HG02759 (cell line): ENCODE results near the gene SPTBN5.

Experiments
- ATAC-seq: cut with Tn5 transposase; IDR thresholded peaks from one replicate; pipeline ENCODE4 v1.9.1; 2021; ENCODE audit warnings: mild to moderate bottlenecking, moderate library complexity; ENCODE audit not compliant: unreplicated experiment

SPTBN5 gene

GRCh38 chr15:41926185-41927056, 32.6 kb upstream of the SPTBN5 start:
- no peak for ATAC-seq

GRCh38 chr15:41925086-41925608, 31.3 kb upstream of the SPTBN5 start:
- no peak for ATAC-seq

- no peak for ATAC-seq
Observed at GRCh38 chr15:41923401-41923997, 29.6 kb upstream of the SPTBN5 start.

DNA sequence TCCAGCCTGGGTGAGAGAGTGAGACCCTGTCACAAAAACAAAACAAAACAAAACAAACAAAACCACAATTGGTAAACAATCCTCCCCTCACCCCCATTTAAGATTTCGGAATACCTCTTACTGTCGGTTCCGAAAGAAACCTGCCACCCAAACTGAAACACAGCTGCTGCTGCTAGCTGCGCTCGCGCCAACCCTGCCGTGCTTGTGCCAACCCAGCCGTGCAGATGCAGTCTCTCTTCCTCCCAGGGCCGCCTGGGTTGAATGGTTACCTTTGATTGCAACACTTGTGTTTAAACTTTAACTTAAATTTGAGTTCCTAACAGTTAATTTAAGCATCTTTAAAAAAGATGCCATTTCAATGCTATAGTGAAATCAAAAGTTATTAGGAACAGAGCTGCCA, 28.5 kb upstream of the SPTBN5 start:
- no peak for ATAC-seq

DNA sequence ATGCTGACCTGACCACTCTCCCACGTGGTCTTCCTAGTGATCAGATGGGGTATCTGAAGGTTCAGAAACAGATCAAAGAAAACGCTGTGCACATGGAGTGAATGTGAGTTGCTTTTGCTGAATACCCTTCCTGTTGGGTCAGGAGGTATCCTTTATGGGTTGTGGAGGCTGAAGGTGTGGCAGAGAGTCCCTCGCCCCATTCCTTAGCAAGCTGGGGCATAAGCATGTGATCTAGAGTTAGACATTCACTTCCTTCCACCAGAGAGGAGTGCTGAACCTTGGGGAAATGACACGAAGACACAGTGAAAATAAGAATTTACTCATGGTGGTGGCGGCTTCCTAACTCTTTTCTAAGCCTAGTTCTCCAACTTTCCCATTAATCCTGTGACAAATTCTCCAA, 27.8 kb upstream of the SPTBN5 start:
- no peak for ATAC-seq

GRCh38 chr15:41921167-41921566, 27.3 kb upstream of the SPTBN5 start:
- no peak for ATAC-seq

GRCh38 chr15:41919954-41920538, 26.2 kb upstream of the SPTBN5 start:
- no peak for ATAC-seq

DNA sequence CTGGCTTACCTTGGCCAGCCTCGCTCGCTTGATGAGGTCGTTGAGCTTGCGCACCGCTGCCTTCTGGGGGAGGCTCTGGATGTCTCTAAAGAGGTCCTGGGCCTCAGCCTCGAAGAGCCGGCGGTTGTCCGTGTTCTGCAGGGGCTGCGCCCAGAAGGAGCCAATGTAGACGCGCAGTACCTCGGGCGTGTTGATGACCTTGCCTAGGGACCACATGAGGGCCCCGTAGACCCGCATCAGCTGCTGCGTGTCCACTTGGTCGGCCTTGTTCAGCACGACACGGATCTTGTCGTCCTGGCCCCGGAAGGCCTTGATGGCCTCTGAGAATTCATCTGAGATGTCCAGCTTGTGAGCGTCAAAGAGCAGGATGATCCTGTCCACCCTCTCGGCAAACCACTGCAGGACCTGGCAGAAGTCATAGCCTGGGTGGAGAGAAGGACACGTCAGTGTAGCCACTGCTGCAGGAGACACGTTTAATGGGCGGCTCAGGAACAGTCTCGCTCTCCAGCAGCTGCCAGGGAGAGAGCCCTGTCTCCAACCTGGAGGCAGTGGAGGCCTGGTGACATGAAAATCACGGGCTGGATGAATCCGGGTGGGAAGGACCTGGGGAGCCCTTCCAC, 25.5 kb upstream of the SPTBN5 start:
- ATAC-seq = no peak

- ATAC-seq = no peak
Observed at GRCh38 chr15:41918506-41919126, 24.8 kb upstream of the SPTBN5 start.

GRCh38 chr15:41917767-41918430, 24.0 kb upstream of the SPTBN5 start:
- no peak for ATAC-seq

DNA sequence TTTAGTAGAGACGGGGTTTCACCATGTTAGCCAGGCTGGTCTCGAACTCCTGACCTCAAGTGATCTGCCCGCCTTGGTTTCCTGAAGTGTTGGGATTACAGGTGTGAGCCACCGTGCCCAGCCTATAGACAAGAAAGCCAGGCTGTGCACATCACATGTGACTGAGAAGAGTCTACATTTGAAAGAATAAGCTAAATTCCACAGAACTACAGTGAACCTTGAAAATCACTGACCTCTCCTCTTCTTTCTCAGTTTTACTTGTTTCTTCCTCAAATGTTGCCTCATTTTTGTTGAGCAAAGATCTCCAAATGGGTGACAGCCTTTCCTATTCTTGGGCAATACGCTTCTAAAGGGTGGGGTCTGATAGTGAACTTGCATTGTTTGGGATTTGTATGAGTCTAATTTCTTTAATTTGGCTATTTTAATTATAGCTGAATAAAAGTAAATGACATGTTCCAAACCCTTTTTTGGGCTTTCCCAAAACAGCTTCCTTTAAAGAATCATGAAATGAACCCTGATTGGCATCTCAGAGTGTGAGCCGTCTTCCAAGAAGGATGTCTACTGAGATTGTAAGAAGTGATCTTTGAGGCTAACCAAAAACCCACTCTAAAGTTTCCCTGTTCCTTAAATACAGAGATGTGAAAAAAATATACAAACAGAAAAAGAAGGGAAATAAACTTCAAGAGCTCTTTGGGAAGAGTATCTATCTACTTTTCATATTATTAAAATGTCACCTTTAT, 21.6 kb upstream of the SPTBN5 start:
- no peak for ATAC-seq

GRCh38 chr15:41914411-41914810, 20.6 kb upstream of the SPTBN5 start:
- no peak for ATAC-seq

DNA sequence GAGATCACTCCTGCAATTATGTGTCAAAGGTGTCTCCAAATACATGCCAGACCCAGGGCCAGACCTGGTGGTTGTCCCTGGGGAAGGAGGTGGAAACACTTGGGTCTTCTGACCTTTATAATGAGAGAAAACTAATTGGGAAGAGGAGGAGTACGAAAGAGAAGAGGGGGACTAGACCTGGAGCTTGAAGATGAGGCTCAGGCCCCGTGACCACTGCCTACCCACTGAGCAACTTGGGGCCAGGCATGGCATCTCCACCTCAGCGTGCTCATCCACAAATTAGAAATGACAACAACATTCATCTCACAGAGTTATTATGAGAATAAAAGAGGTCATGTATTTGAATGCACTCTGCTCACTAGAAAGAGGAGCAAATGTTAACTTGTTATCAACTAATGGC, 19.4 kb upstream of the SPTBN5 start:
- no peak for ATAC-seq

DNA sequence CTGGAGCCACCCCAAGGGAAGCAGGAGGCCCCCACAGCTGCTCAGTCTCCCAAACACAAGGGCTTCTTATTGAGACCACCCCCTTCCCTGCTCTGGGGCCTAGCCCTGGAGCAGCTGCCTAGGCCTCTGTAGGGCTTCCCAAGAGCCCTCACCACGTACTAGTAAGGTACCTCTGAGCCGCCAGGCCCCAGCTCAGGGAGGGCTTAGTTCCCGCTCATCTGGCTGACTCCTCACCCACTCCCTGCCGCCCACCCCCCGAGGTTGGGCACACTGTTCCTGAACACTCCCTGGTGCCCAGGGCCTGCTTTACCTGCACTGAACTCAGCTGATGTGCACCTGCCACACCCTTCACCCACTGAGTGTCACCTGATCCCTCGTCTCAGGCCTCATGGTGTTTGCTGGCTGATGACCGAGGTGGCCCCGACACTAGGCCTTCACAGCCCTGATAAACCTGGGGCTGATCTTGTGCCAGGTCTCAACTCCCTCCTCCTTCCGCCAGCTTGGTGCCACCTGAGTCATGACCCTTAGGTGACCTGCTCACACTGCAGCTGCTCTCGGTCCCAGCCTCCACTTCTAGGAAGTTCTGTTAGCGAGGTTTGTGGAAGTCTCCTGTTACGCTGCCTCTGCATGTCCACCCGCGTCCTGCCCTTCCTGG, 18.0 kb upstream of the SPTBN5 start:
- no peak for ATAC-seq

GRCh38 chr15:41908736-41909461, 15.0 kb upstream of the SPTBN5 start:
- ATAC-seq = no peak

DNA sequence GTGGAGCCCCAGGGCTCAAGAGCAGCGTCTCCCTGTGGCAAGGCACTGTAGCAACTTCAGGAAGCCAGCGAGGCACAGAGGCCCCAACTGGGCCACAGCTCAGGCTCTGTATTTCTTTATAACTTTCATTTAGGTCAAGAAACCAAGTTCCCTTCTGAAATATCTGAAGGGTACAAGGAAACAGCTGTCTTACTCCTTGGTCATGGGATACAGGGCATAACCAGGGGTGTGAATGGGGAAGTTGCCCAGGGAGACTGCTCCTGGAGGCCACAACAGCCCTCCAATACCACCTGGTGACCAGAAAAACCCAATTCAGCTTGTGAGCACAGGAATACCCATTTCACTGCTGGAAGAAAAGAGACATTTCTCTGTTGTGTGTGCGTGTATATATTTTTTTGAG, 13.3 kb upstream of the SPTBN5 start:
- ATAC-seq = no peak

DNA sequence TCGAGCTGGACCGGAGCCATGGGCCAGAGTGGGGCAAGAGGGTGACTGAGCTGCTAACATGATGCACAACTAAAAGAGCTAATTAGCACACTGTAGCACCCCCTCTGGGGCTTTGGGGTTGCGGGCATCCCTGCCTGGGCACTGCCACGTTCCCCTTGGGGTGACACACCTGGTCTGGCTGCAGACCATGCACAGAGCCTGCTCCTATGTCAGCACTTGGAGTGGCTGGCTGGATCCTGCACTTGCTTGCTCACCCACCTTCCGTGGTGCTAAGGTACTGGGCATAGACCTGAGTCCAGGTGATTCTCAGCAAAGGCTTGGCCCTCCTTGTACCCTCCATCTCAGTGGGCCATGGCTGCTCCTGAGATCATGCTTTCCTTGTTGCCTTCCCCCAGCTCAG, 12.8 kb upstream of the SPTBN5 start:
- no peak for ATAC-seq

- no peak for ATAC-seq
Observed at GRCh38 chr15:41905036-41905793, 11.4 kb upstream of the SPTBN5 start.
